Brain pericyte (primary cell): ENCODE measurements around the gene STEAP2.
"Not testable (repeated sequence)": the region's sequence is repeated elsewhere in the genome, so short reads cannot be mapped to it uniquely, and the experiment has no call there.

Experiments used
- DNase-seq: peaks from one replicate; pipeline ENCODE4 v3.0.0-alpha.2; 2012; ENCODE audit warnings: low read depth, low spot score

STEAP2 gene

GRCh38 chr7:90211391-90212148 lies at the start of gene STEAP2:
TSS of gene STEAP2 (plus strand) at chr7:90211740. CDS start at chr7:90225083, 13,343 bp downstream.
- peak; percentile 60 for DNase-seq

- no peak for DNase-seq
Measured at GRCh38 chr7:90163534-90163933, 48.0 kb upstream of the STEAP2 start.

GRCh38 chr7:90165724-90166123 lies 45.8 kb upstream of the STEAP2 start:
- DNase-seq, result no peak

GRCh38 chr7:90166153-90166552 lies 45.4 kb upstream of the STEAP2 start:
- no peak for DNase-seq

- DNase-seq, result no peak
Measured at GRCh38 chr7:90167361-90167760, 44.2 kb upstream of the STEAP2 start.

- no peak for DNase-seq
Measured at GRCh38 chr7:90169891-90170290, 41.6 kb upstream of the STEAP2 start.

GRCh38 chr7:90172121-90172520 lies 39.4 kb upstream of the STEAP2 start:
- no peak for DNase-seq

GRCh38 chr7:90172624-90173023 lies 38.9 kb upstream of the STEAP2 start:
- no peak for DNase-seq

- DNase-seq, result no peak
Measured at GRCh38 chr7:90173127-90173844, 38.3 kb upstream of the STEAP2 start.

GRCh38 chr7:90175667-90176066 lies 35.9 kb upstream of the STEAP2 start:
- no peak for DNase-seq

GRCh38 chr7:90176195-90176594 lies 35.3 kb upstream of the STEAP2 start:
- DNase-seq, result no peak

GRCh38 chr7:90178166-90178565 lies 33.4 kb upstream of the STEAP2 start:
- no peak for DNase-seq

GRCh38 chr7:90178679-90179278 lies 32.8 kb upstream of the STEAP2 start:
- no peak for DNase-seq

- DNase-seq, result no peak
Measured at GRCh38 chr7:90180011-90180585, 31.4 kb upstream of the STEAP2 start.

GRCh38 chr7:90180649-90181048 lies 30.9 kb upstream of the STEAP2 start:
- no peak for DNase-seq

GRCh38 chr7:90181485-90181884 lies 30.1 kb upstream of the STEAP2 start:
- no peak for DNase-seq

- not testable (repeated sequence) for DNase-seq
Measured at GRCh38 chr7:90186290-90186689, 25.2 kb upstream of the STEAP2 start.

- DNase-seq, result no peak
Measured at GRCh38 chr7:90187507-90188050, 24.0 kb upstream of the STEAP2 start.

GRCh38 chr7:90188281-90188680 lies 23.3 kb upstream of the STEAP2 start:
- no peak for DNase-seq

GRCh38 chr7:90190995-90191394 lies 20.5 kb upstream of the STEAP2 start:
- DNase-seq, result no peak

- no peak for DNase-seq
Measured at GRCh38 chr7:90191648-90192047, 19.9 kb upstream of the STEAP2 start.
